ENCODE results near the gene AP1S1.

- no peak for TF ChIP-seq CTCF (conservative IDR thresholded peaks at IDR 0.05)
- TF ChIP-seq EZH2 (IDR thresholded peaks at IDR 0.05; ENCODE audit: low read depth), result no peak
These were observed 30.6 kb upstream of the AP1S1 start for GRCh38 chr7:101123703-101124068.
